C4-2B (cell line): ENCODE measurements around the gene UBN1.

Source experiments
- CTCF ChIP-seq: fragments of 450-650 bp; conservative IDR thresholded peaks from 2 replicates; pipeline ENCODE4 v1.5.1; 2017; ENCODE audit warnings: mild to moderate bottlenecking
- ZFX ChIP-seq: fragments of 450-650 bp; IDR thresholded peaks from 2 replicates; pipeline ENCODE4 v1.6.1; 2017

- TF ChIP-seq CTCF (no peak), ZFX (no peak)
Measured at GRCh38 chr16:4837733-4838501, 9.4 kb upstream of the UBN1 start.
